HS-5 (cell line): ENCODE data around the gene NR2F1.

Experiments
- DNase-seq: peaks from one replicate; pipeline ENCODE4 v3.0.0-alpha.2; 2012; ENCODE audit warnings: low read depth

Gene NR2F1

GRCh38 chr5:93577854-93578812 is 4.9 kb upstream of the NR2F1 start:
- no peak for DNase-seq

GRCh38 chr5:93578813-93579691 is 4.0 kb upstream of the NR2F1 start:
- no peak for DNase-seq

GRCh38 chr5:93579692-93580062 is 3.3 kb upstream of the NR2F1 start:
- DNase-seq, result no peak

- DNase-seq, result peak; percentile 19
Observed at GRCh38 chr5:93580063-93580926, 2.7 kb upstream of the NR2F1 start.

- DNase-seq, result peak; percentile 28
Observed at GRCh38 chr5:93580927-93581445, 2.0 kb upstream of the NR2F1 start, which contains the start of gene NR2F1-AS1. Gene NR2F1-AS1, minus strand, starts transcription at chr5:93581219.

GRCh38 chr5:93582167-93582462 is 907 bp upstream of the NR2F1 start:
- no peak for DNase-seq

- no peak for DNase-seq
Observed at GRCh38 chr5:93583439-93583767, 381 bp downstream of the NR2F1 start.

GRCh38 chr5:93583768-93584595 is 960 bp downstream of the NR2F1 start:
- DNase-seq, result no peak

GRCh38 chr5:93584596-93585040 is 1.6 kb downstream of the NR2F1 start:
- DNase-seq, result no peak

- no peak for DNase-seq
Observed at GRCh38 chr5:93585041-93585766, 2.2 kb downstream of the NR2F1 start.

- no peak for DNase-seq
Observed at GRCh38 chr5:93585767-93586385, 2.9 kb downstream of the NR2F1 start.

GRCh38 chr5:93586736-93587596 is 3.9 kb downstream of the NR2F1 start:
- DNase-seq, result no peak

GRCh38 chr5:93587597-93588351 is 4.8 kb downstream of the NR2F1 start:
- no peak for DNase-seq

GRCh38 chr5:93588352-93589151 is 5.5 kb downstream of the NR2F1 start:
- DNase-seq, result no peak

- no peak for DNase-seq
Observed at GRCh38 chr5:93589152-93589828, 6.3 kb downstream of the NR2F1 start.

GRCh38 chr5:93589829-93590215 is 6.8 kb downstream of the NR2F1 start:
- no peak for DNase-seq

GRCh38 chr5:93590493-93590892 is 7.5 kb downstream of the NR2F1 start:
- no peak for DNase-seq
